Stimulated activated CD4-positive, alpha-beta T cell treated with anti-CD3 and anti-CD28 coated beads, TNF-alpha, amount 100 ng/mL, for 48 hours (primary cell): ENCODE data around the gene MICALL1.

Source experiments
- DNase-seq, 3 donors: peaks; one replicate each; pipeline ENCODE4 v3.0.0-alpha.2; 2020; ENCODE audit warnings: low read depth in 3 of 3

The MICALL1 gene

DNA sequence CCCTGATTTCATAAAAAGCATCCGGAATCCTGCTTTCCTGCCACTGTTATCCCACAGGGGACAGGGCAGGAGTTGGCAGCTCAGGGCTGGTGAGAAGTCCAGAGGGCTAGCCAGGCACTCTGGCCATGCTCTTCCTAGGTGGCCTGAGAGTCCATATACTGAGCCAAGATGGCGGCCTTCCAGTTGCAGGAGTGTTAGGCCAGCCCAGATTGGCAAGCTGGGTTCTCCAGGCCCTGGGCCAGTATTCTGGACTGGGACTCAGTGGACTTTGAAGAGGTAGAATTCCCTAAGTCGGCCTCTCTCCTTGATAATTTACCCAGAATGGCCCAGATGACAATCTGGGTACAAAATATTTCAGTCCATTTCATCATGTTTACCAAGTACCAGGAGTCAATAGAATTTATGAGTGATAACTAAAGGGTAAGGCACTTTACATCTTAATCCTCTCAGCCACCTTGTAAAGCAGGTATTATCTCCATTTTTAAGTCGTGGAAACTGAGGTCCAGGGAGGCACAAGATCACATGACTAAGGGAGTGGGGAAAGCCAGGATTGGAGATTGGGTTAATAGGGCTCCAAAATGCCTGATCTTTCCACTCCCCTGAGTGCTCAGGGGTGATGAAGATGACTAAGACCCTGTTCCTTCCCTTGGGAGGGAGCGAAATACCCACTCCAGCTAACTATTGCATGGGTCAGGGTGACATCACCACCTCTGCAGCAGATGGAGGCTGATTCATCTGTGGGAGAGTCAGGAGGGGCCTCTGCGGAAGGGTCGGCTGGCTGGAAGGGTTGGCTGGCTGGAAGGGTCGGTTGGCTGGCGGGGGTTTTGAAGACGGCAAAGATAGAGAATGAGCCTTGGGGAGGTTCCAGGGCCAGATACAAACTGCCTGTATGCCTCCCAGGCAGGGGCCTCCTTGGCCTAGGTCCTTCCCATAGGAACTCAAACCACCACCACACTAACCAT lies 1.2 kb upstream of the MICALL1 start:
- no peak for DNase-seq

- no peak for DNase-seq
Measured at GRCh38 chr22:37906364-37907008, 389 bp downstream of the MICALL1 start.

- no peak for DNase-seq
Measured at GRCh38 chr22:37907036-37907954, 1.2 kb downstream of the MICALL1 start.

DNA sequence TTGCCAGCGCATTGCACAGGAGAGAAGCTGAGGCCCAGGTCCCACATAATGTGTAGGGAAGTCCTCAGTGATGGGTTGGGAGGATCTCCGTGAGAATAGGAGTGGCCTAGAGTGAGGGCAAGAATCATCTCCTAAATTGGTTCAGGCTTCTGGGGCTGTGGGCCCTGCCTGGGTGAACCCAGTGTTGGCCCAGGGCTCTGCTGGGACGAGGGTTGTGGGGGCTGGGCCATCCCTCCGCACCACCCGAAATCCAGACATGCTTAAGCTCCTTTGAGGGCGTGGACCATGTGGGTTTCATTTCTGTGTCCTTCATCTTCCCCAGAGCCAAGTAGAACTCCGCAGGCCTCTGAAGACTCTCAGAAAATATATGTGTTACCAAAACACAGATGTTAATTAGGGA lies 3.7 kb downstream of the MICALL1 start:
- no peak for DNase-seq

GRCh38 chr22:37910890-37911672 lies 5.0 kb downstream of the MICALL1 start:
- DNase-seq, result no peak

DNA sequence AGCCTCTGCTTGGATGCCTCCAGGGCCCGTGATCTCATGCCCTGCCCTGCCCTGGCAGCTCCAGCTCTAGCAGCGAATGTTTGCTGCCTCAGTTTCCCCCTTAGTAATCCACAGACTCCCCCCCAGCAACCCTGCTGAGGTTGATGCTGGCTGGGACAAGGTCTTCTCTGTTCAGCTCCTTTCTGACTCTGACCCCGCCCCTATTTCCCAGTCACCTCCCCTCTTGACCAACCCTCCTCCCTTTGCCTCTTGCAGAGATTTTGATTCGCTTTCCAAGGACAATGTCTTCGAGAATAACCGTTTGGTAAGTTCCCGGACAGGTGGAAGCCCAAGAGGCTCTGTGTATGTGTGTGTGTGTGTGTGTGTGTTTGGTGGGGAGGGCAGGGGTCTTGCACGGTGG lies 5.6 kb downstream of the MICALL1 start:
- DNase-seq, result no peak

GRCh38 chr22:37912171-37912570 lies 6.1 kb downstream of the MICALL1 start:
- DNase-seq, result no peak

DNA sequence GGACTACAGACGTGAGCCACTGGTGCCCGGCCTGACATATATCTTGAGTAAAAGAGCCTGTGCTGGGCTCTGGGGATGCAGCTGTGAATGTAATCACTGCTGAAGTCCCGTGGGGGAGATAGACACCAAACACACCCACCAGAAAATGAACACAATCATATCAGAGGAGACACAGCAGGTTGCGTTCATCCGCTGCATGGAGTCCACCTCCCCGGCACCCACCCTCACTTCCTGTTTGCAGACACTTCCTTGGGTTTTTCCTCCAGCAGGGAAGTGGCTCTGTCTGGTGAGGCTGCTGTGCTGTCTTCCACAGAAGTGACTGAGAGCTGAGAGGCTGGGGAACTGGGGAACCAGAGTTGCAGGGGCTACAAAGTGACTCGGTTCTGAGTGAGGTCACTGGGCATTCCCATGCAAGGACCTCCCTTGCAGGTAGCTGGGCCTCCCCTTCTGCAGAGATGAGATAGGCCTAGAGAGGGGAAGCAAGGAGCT lies 7.2 kb downstream of the MICALL1 start:
- DNase-seq, result no peak

DNA sequence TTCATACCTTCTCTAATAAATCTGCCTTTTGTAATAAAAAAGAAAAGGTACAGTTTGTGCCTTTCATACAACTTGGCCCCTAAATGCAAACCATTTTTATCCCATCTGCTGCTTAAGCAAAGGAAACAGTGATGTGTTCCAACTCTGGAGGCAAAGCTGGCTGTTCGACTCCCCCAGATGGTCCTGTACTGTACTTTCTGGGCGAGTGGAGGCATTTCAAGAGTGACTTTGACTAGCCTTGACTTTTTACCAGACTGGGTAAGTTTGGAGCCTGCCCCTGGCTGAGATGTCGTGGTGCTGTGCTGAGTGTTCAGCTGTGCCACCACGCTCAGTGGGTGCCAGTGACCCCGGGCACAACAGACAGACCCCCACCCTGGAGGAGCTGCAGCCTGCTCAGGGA lies 10.2 kb downstream of the MICALL1 start:
- no peak for DNase-seq

GRCh38 chr22:37917874-37918548 lies 11.9 kb downstream of the MICALL1 start:
- no peak for DNase-seq

DNA sequence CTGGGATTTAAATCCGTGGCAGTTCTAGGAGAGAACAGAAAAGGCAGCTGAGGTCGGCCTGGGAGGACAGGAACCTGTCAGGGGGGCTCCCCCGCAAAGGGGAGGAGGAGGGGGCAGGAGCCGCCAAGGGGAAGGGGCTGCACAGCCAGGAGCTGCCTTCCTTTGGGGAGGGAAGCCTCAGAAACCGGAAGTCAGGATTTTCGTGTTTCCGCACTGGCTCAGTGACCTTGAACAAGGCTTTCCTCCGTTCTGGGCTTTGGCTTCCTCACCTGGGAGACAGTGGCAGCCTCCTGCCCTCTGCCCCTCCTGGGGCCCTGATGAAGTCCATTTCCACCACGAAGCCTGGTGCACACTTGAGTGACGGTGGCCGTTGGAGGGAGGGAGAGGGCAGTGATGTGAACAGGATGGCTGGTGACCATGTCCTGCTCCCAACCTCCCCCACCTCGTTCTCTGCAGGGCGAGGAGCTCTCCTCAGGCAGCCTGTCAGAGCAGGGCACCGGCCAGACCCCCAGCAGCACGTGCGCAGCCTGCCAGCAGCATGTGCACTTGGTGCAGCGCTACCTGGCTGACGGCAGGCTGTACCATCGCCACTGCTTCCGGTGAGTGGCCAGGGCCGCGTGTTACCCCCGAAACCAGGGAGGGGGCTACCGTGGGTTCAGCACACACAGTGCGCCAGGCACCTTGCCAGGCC lies 12.6 kb downstream of the MICALL1 start:
- no peak for DNase-seq

DNA sequence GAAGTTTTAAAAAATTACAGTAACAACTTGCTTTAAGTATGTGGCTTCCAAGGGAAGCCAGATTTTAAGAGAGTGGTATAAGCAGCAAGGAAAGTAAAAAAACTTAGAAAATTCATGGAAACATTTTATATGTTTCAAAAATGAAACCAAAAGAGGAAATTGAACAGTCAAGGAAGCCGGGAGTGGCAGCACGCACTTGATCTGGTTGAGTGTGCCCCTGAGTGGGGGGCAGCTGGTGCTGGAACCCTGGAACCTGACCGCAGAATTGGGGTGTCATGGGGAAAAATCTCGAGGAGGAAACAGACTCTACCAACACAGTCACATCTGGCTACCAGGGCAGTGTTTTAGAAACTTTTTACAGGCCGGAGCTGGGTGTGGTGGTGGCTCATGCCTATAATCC lies 14.0 kb downstream of the MICALL1 start:
- DNase-seq, result no peak

- DNase-seq, result no peak
Measured at GRCh38 chr22:37922191-37922590, 16.1 kb downstream of the MICALL1 start.

GRCh38 chr22:37923927-37924326 lies 17.8 kb downstream of the MICALL1 start:
- DNase-seq, result no peak

- DNase-seq, result no peak
Measured at GRCh38 chr22:37924386-37925065, 18.4 kb downstream of the MICALL1 start.

- DNase-seq, result no peak
Measured at GRCh38 chr22:37925330-37925729, 19.2 kb downstream of the MICALL1 start.

DNA sequence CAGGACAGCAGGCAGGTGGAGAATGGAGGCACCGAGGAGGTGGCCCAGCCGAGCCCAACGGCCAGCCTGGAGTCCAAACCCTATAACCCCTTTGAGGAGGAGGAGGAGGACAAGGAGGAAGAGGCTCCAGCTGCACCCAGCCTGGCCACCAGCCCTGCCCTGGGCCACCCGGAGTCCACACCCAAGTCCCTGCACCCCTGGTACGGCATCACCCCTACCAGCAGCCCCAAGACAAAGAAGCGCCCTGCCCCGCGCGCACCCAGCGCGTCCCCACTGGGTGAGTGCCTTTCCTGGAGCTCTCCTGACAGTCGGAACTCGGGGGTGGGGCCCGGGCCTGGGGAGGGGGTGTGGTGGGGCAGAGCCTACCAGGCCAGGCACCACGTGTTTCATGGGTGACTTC lies 19.7 kb downstream of the MICALL1 start:
- DNase-seq, result no peak

DNA sequence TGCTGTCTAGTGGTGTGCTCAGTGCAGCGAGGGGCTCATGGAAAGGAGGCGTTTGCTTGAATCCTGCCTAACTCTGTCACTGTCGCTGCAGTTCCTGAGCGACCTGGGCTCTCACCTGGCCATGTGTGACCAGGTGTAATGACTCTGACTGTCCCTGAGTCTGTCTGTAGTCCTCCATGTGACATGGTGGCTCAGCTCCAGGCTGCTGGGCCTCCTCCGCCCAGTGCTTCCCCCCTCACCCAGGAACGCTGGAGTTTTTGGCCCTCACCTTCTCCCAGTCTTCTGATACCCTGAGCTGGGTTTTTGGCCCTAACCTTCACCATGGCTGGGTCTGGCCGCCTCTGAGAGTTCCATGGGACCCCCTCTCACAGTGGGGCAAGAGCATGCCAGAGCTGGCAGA lies 20.3 kb downstream of the MICALL1 start:
- no peak for DNase-seq
